HepG2 (cell line): ENCODE data around the gene SGMS1. TPM values are rescaled to one million over a fixed set of nuclear protein-coding genes. Genes with fewer than 3 reads are reported as not detected.

ENCODE experiments used
- CEBPZ ChIP-seq: IDR thresholded peaks from 2 replicates; pipeline ENCODE4 v1.6.1; 2012; ENCODE audit warnings: low read length, improper control_type of control experiment
- CTCF ChIP-seq: sonication (generic); formaldehyde crosslinking; IDR thresholded peaks from 2 replicates; pipeline ENCODE4 v1.5.0; 2020; ENCODE audit warnings: mild to moderate bottlenecking, missing genetic modification reagents, moderate library complexity
- GABPA ChIP-seq, 2 experiments: IDR thresholded peaks; 2 replicates each; pipeline ENCODE4 v1.6.1; 2011 to 2016; ENCODE audit warnings: low read depth in 2 of 2, low read length in 1 of 2, missing biosample characterization in 1 of 2, missing genetic modification characterization in 1 of 2
- KLF16 ChIP-seq, 2 experiments: sonication (generic) in 1 of 2; formaldehyde crosslinking in 1 of 2; IDR thresholded peaks; 2 replicates each; pipeline versions ENCODE4 v1.6.1 to v1.8.0; 2016 to 2023; ENCODE audit warnings: missing genetic modification reagents in 2 of 2, missing compliant biosample characterization in 1 of 2
- MAFF ChIP-seq: IDR thresholded peaks from 2 replicates; pipeline ENCODE4 v1.6.1; 2011; ENCODE audit warnings: low read depth, low read length, improper control_type of control experiment
- MLX ChIP-seq: IDR thresholded peaks from 2 replicates; pipeline ENCODE4 v1.6.1; 2016
- MTF1 ChIP-seq: sonication (generic); formaldehyde crosslinking; IDR thresholded peaks from 2 replicates; pipeline ENCODE4 v1.5.0; 2020; ENCODE audit warnings: missing genetic modification reagents
- MYNN ChIP-seq: sonication (generic); formaldehyde crosslinking; IDR thresholded peaks from 2 replicates; pipeline ENCODE4 v1.4.0; 2020; ENCODE audit warnings: mild to moderate bottlenecking, low read depth, missing genetic modification reagents
- NCOR1 ChIP-seq: fragments of 200-600 bp; sonication (generic); IDR thresholded peaks from 2 replicates; pipeline ENCODE4 v1.7.0; 2017; ENCODE audit warnings: antibody characterized with exemption, low read length, borderline replicate concordance
- NFATC3 ChIP-seq: sonication (generic); formaldehyde crosslinking; IDR thresholded peaks from 2 replicates; pipeline ENCODE4 v1.5.1; 2020; ENCODE audit warnings: mild to moderate bottlenecking, missing genetic modification reagents
- NFIC ChIP-seq: IDR thresholded peaks from 2 replicates; pipeline ENCODE4 v1.6.1; 2012; ENCODE audit warnings: mild to moderate bottlenecking, low read length, inconsistent platforms
- NR2F1 ChIP-seq, 2 experiments: fragments of 450-650 bp in 1 of 2; formaldehyde crosslinking in 1 of 2; IDR thresholded peaks; 2 replicates each; pipeline versions ENCODE4 v1.5.0 to v1.6.1; 2016 to 2020; ENCODE audit warnings: mild to moderate bottlenecking in 1 of 2, missing compliant biosample characterization in 1 of 2, missing genetic modification reagents in 1 of 2, moderate library complexity in 1 of 2
- PAWR ChIP-seq: sonication (generic); formaldehyde crosslinking; IDR thresholded peaks from 2 replicates; pipeline ENCODE4 v1.4.0; 2020; ENCODE audit warnings: missing genetic modification reagents, mild to moderate bottlenecking, borderline replicate concordance
- PLRG1 ChIP-seq: fragments of 450-650 bp; conservative IDR thresholded peaks from 2 replicates; pipeline ENCODE4 v1.6.1; 2016
- POLR2AphosphoS2 ChIP-seq: IDR thresholded peaks from 2 replicates; pipeline ENCODE4 v1.6.1; 2011; ENCODE audit warnings: low read depth, low read length, improper control_type of control experiment
- PRDM4 ChIP-seq: sonication (generic); formaldehyde crosslinking; IDR thresholded peaks from 2 replicates; pipeline ENCODE4 v1.9.0; 2021; ENCODE audit warnings: missing genetic modification reagents, borderline replicate concordance
- RFX1 ChIP-seq: fragments of 450-650 bp; IDR thresholded peaks from 2 replicates; pipeline ENCODE4 v1.6.1; 2017
- SMARCC2 ChIP-seq: fragments of 450-650 bp; IDR thresholded peaks from 2 replicates; pipeline ENCODE4 v1.6.1; 2017; ENCODE audit warnings: antibody characterized with exemption, mild to moderate bottlenecking
- SRSF1 ChIP-seq: fragments of 200-400 bp; formaldehyde crosslinking; optimal IDR thresholded peaks from 2 replicates; pipeline ENCODE3; 2017; ENCODE audit warnings: mild to moderate bottlenecking, low read depth, low read length, moderate library complexity
- ZBTB38 ChIP-seq: sonication (generic); formaldehyde crosslinking; IDR thresholded peaks from 2 replicates; pipeline ENCODE4 v1.5.1; 2020; ENCODE audit warnings: mild to moderate bottlenecking, missing genetic modification reagents
- ZNF160 ChIP-seq: sonication (generic); formaldehyde crosslinking; IDR thresholded peaks from 2 replicates; pipeline ENCODE4 v1.8.0; 2022; ENCODE audit warnings: mild to moderate bottlenecking, inconsistent platforms, missing genetic modification reagents
- ZNF33A ChIP-seq: sonication (generic); formaldehyde crosslinking; IDR thresholded peaks from 2 replicates; pipeline ENCODE4 v1.5.1; 2020; ENCODE audit warnings: missing genetic modification reagents, mild to moderate bottlenecking, moderate library complexity, borderline replicate concordance
- ZNF33B ChIP-seq: sonication (generic); formaldehyde crosslinking; IDR thresholded peaks from 2 replicates; pipeline ENCODE4 v1.5.1; 2020; ENCODE audit warnings: mild to moderate bottlenecking, missing genetic modification reagents
- polyA plus RNA-seq, 8 experiments: library from polyadenylated mRNA; depleted of rRNA in 3 of 8; stranded (reverse) in 7 of 8; unstranded in 1 of 8; fragments of >200 nt; fragmentation: Illumina TruSeq in 4 of 8; extraction: Trizol in 4 of 8; gene quantifications; 2 replicates each; pipeline versions ENCODE4 v1.2.1 to v1.2.3, GENCODE V29; 2011 to 2016; ENCODE audit warnings: low read depth in 4 of 8, missing spikeins in 1 of 8, mixed read lengths in 1 of 8; ENCODE audit not compliant: insufficient read depth in 1 of 8
- total RNA-seq, 5 experiments: library from RNA; depleted of rRNA; stranded (reverse); fragments of >200 nt; fragmentation: Illumina TruSeq; extraction: Trizol; gene quantifications; 2 replicates each; pipeline ENCODE4 v1.2.3, GENCODE V29; 2016; ENCODE audit warnings: low read depth in 1 of 5

SGMS1 gene
- total and polyA plus RNA-seq, 2 of the 13 experiments (the other 11 are each of a cell fraction or from before 2014, with no cell fraction given) = 6.5 to 15.1 TPM

GRCh38 chr10:50624866-50625501 is 1.2 kb upstream of the SGMS1 start (continued):
- TF ChIP-seq NR2F1 (CRISPR knock-in tag; IDR thresholded peaks at IDR 0.05) = no peak
- no peak for TF ChIP-seq RFX1
- TF ChIP-seq SRSF1 = no peak
- no peak for TF ChIP-seq PLRG1
- TF ChIP-seq PAWR = no peak
- no peak for TF ChIP-seq MAFF
- no peak for TF ChIP-seq POLR2AphosphoS2
- TF ChIP-seq NCOR1 = no peak
- TF ChIP-seq ZBTB38 (CRISPR knock-in tag) = peak; percentile 12
- TF ChIP-seq CEBPZ = no peak
- TF ChIP-seq MTF1 (CRISPR knock-in tag) = no peak
- peak in 1 of 2 experiments; percentile 77; a peak in 1 of 4 replicates for TF ChIP-seq KLF16 (CRISPR knock-in tag; IDR thresholded peaks at IDR 0.05)
- TF ChIP-seq ZNF160 (CRISPR knock-in tag) = 0 out of 2 replicates have a peak, but pooled peaks have one; percentile 35
- TF ChIP-seq CTCF (CRISPR knock-in tag) = peak; percentile 62
- TF ChIP-seq PRDM4 (CRISPR knock-in tag) = no peak
- no peak for TF ChIP-seq NFIC
- no peak for TF ChIP-seq ZNF33A (CRISPR knock-in tag)
- peak; percentile 81; the same call in 1 of the 2 replicates for TF ChIP-seq MYNN
- peak; percentile 3 for TF ChIP-seq ZNF33B (CRISPR knock-in tag)
- TF ChIP-seq SMARCC2 = no peak
- TF ChIP-seq NFATC3 = no peak
- peak; percentile 58 for TF ChIP-seq GABPA (IDR thresholded peaks at IDR 0.05; ENCODE audit: low read depth, low read length)
- peak; percentile 84 for TF ChIP-seq GABPA (CRISPR knock-in tag; IDR thresholded peaks at IDR 0.05; ENCODE audit: low read depth)
- TF ChIP-seq MLX (CRISPR knock-in tag) = no peak
